Femur (tissue), 1 donor: ENCODE results near the gene GAL.

ENCODE experiments used
- DNase-seq: peaks from one replicate; pipeline ENCODE4 v3.0.0-alpha.2; 2017

Gene GAL

GRCh38 chr11:68683121-68683520 lies 1.2 kb upstream of the GAL start:
- DNase-seq: no peak

DNA sequence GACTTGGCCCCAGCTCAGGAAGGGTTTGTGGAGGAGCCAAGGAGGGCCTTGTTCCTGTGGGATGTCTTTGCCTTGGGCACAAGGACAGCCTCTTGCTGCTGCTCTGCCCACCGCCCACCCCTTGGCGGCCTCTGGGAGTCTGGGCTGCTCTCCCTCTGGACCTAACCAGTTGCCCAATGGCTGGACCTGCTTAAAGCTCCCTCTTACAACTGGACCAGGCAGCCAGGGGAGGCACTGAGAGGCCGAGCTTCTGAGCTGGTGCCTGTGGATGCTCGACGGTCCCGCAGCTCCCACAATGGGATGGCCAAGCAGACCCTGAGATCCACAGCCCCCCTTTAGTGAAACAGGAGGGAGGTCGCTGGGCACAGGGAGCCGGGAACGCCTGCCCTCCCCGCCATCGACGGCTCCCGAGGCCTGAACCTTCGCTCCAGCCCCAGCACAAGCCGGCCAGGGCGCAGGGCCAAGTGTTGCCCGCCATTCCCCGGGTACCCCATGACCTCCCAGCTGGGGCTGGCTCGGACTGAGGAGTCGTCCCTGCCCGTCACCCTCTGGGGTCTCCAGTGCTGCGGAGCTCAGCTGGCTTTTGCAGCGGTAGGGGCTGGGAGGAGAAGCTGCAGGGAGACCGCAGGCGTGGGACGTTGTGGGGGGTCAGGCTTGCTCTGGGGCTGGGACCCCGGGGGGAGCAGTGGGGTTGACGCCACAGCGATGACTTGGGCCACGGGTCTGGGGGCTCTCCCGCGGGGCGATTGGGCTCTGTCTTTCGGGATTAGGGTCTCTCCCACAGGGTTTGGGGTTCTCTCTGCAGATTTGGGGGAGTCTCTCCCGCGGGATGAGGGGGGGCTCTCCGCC lies 584 bp upstream of the GAL start:
- DNase-seq: no peak

- no peak for DNase-seq
Observed at GRCh38 chr11:68685656-68686380, 1.5 kb downstream of the GAL start.

DNA sequence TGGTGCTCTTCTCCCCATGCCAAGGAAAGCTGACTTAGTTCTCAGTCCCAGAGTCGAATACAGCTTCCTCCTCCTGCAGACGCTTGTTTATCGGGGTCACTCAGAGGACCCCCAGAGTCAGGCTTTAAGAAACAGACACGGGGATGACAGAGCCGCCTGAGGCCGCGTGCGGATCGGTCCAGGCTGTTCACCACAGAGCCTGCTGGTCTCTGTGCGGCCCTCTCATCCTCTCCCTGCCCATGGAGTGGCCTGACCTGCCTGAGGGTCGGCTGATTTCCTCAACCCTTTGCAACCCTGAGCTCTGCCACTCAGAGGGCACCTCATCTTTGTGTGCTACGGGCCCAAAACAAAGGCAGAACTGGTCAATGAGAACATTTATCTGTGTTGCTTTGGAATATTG lies 2.1 kb downstream of the GAL start:
- DNase-seq: no peak

- DNase-seq: no peak
Observed at GRCh38 chr11:68687311-68687710, 3.0 kb downstream of the GAL start.

- no peak for DNase-seq
Observed at GRCh38 chr11:68687986-68688385, 3.6 kb downstream of the GAL start.

DNA sequence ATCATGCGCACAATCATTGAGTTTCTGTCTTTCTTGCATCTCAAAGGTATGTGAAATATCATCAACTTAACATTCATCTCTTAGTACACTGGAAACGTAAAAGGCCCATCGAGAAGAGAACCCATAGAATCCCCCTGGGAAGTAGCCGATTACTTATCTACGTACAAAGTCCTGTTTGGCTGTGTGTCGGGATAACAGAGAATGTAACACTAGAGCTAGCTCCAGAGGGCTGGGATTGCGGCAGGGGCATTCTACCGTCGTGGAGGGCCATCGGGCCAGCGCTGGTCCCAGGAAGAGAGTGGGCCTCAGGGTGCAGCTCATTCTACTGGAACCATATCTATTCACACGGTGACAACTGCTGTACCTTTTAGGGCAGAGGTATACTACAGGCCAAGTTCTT lies 4.5 kb downstream of the GAL start:
- no peak for DNase-seq

DNA sequence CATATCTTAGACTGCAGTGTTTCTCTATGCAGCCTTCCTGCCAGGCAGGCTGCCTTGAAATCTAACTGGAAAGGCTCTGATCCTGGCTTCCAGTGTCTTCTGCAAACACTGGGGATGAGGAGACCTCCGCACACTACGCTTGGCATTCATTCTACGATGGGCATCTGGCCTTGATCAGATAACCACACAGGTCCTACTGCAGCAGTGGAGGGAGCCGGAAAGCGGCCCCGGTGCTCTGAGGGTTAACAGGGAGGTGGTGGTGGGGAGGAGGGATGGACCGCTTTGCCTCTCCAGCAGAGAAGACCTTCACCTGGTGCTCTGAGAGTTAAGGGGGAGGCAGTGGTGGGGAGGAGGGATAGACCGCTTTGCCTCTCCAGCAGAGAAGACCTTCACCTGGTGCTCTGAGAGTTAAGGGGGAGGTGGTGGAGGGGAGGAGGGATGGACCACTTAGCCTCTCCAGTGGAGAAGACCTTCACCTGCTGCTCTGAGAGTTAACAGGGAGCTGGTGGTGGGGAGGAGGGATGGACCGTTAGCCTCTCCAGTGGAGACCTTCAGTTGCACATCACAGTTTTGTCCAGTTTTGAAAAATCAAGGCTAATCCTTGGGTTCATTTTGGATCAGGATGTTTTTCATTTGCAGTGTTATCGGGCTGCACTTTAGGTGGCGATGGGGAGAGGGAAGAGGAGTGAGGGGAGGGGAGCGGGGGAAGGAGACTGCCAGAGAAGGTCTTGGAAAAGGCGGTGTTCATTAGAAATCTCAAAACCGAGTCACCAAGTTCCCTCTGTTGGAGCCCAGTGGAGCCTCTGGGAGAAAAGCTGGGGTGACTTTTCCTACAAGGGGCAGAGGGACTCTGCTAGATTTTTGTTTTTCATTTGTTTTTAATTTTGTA lies 5.6 kb downstream of the GAL start:
- DNase-seq: no peak

GRCh38 chr11:68690671-68691401 lies 6.5 kb downstream of the GAL start:
- no peak for DNase-seq

DNA sequence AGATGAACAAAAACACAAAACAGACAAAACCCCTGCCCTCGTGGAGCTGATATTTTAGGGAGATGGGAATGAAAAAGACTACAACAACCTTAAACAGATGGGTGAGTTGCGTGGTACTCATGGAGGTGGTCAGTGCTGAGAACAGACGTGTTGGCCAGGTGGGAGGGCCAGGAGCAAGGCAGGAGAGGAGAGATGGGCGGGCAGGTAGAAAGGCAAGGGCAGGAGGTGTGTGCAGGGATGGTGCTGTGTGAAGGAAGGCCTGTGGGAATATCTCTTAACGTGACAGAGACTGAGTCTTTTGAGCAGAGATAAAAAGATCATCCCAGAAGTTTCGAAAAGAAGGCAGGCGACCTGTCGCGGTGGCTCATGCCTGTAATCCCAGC lies 7.0 kb downstream of the GAL start:
- no peak for DNase-seq

DNA sequence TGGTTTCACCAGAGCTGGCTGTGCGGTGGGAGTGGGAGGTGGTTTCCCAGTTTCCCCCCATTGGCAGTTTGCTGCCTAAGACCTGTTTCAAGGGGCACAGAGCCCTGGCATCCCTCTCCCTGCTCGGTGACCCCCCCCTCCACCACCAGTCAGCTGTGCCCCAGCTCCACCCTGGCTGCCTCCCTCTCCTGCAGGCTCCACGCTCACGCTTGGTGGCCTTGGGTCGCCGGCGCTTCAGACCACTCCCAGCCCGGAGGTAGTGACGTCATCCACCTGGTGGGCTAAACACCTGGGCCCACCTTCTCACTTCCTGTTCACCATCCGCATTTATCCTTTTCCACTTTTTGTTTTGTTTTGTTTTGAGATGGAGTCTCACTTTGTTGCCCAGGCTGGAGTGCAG lies 7.8 kb downstream of the GAL start:
- DNase-seq: no peak

GRCh38 chr11:68692871-68693483 lies 8.6 kb downstream of the GAL start:
- no peak for DNase-seq

GRCh38 chr11:68693484-68693882 lies 9.1 kb downstream of the GAL start:
- DNase-seq: no peak

DNA sequence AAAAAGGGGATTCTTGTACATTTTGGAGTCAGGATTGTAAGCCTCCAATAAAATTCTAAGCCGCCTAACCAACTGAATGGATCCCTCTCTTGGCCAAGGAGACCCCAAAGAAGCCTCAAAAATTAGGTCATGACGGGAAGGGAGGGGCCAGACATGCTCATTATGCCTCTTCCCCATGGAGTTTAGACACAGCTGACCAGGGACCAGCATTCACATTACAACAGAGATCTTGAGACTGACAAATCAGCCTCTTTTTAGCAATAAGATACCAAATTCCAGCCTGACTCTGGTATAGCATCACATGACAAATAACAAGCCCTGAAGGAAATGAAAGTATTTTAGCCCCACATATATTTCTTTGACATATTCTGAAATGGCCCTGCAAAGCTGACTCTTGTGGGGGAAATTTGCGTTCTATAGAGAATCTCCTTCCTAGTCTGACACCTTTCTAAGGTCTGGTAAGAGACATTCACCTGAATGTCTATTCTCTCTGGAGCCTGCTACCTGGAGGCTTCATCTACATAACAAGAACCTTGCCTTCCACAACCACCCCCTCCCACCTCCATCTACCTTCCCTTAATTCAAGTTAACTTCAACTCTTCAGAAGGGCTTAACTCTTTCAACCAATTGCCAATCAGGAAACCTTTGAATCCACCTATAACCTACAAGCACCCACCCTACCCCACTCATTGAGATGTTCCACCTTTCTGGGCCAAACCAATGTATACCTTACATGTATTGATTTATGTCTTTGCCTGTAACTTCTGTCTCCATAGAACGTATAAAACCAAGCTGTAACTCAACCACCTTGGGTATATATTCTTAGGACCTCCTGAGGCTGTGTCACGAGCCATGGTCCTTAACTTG lies 10.3 kb downstream of the GAL start:
- no peak for DNase-seq

DNA sequence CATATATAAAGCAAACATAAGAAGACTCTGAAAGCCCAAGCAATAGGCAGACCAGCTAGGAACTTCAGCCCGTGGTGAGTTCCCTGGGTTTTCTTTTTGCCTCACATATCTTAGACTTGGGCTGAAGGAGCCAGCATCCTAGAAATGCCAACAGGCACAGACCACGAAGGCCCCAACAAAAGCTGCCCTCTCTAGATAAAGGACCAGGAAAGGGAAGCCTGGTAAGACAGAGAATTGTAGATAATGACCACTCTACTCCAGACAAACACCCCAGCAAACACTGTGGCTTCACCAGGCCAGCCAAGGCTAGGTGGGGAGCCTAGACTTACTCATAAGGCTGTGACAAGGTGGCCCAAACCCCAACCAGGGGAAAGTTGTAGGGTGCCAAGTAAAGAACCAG lies 11.2 kb downstream of the GAL start:
- no peak for DNase-seq

DNA sequence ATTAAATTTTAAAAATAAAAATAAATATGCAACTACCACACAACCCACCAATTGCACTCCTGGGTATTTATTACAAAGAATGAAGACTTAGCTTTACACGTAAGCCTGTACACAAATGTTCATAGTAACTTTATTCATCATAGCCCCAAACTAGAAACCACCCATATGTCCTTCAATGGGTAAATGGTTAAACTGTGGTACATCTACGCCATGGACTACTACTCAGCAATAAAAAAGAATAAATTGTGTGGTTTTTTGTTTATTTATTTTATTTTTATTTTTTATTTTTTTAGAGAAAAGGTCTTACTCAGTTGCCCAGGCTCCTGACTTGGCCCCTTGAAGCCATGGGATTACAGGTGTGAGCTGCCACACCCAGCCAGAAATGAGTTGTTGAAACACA lies 14.6 kb downstream of the GAL start:
- no peak for DNase-seq

DNA sequence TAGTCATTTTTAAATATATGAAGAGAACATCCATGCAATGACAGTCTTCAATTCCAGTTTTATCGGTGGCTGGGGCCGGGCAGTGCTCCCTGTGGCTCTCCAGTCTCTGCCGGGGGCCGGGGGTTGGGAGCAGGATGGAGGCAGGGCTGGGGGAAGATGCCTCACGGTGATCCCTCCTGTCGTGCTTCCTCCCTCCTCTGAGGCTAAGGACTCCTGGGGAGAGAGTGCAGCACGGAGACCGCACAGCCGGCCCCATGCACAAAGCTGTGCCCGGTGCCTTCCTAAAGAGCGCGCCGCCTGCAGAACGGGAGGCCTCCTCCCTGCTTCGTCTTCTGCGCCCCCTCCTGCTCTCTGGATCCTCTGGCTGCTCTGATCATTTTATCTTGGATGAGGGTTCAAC lies 20.5 kb downstream of the GAL start:
- no peak for DNase-seq

GRCh38 chr11:68707527-68707926 lies 23.2 kb downstream of the GAL start:
- DNase-seq: no peak

DNA sequence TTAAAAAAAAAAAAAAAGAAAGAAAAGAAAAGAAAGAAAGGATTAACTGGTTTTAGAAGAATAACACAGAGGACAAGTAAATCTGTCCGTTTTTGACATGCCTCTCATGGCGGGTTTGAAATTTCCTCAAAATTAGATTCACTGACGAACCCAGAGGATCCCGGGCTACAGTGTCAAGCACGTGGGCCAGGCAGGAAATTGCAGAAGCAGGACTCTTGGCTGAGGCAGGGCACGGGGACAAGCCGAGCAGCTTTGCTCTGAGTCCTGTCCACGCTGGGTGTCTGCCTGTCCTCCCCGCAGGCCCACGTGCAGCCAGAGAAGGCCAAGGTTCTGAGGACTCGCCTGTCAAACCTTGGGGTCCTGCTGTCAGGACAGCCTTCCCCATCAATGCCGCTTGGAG lies 24.7 kb downstream of the GAL start:
- DNase-seq: no peak

DNA sequence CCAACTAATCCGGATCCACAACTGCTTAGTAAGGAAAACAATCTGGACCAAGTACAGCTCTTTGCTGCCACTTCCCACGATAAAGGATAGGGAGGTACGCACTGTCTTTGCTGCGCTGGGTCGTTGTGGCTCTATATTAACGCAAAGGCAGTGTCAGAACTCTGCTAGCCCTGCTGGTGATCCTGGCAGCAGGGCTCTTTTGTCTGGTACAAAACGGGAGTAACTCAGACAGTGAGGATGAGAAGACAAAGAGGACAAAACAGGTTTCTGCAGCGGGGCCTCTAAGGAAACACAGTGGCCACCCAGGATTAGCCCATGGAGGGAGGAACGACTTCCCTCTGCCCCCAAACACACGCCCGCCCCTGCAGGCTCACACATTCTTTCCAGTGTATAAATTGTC lies 26.1 kb downstream of the GAL start:
- DNase-seq: no peak

DNA sequence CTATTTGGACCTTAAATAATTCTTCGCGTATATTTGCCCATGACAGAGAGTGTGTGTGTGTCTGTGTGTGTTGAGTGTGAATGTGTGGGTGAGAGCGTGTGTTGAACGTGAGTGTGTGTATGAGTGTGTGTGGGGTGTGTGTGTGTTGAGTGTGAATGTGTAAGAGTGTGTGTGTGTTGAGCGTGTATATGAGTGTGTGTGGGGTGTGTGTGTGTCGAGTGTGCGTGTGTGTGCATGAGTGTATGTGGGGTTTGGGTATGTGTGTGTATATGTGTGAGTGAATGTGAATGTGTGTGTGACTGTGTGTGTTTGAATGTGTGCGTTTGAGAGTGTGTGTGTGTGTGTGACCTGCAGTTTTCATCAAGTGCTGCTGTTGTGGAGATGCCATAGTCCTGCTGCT lies 26.8 kb downstream of the GAL start:
- DNase-seq: no peak
